H1 (cell line): ENCODE measurements around the gene ALS2CL. TPM values are rescaled to one million over a fixed set of nuclear protein-coding genes. Genes with fewer than 3 reads are reported as not detected.

Source experiments
- RFX5 ChIP-seq: IDR thresholded peaks from 2 replicates; pipeline ENCODE4 v1.6.1; 2011; ENCODE audit warnings: low read depth, low read length, improper control_type of control experiment, borderline replicate concordance
- polyA plus RNA-seq, 7 experiments: library from polyadenylated mRNA; depleted of rRNA in 3 of 7; stranded (reverse) in 5 of 7; unstranded in 2 of 7; fragments of >200 nt in 5 of 7; fragments of 200-250 nt in 2 of 7; gene quantifications; 1 replicate in 5 of 7; 2 replicates in 1 of 7; 4 replicates in 1 of 7; pipeline versions ENCODE4 v1.2.1 to v1.2.3, GENCODE V29; 2011 to 2013; ENCODE audit warnings: missing spikeins in 2 of 7, mixed read lengths in 2 of 7
- total RNA-seq: library from RNA; stranded (reverse); fragmentation: NEBNext Ultra II Directional; extraction: Animal tissue kit (Norgen Biotek cat#: 25700); gene quantifications from 2 replicates; pipeline ENCODE4 v1.2.1, GENCODE V29; 2021

Gene ALS2CL
- total and polyA plus RNA-seq, 2 of the 8 experiments (the other 6 are each of a cell fraction or from before 2014, with no cell fraction given): 4.8 to 5.4 TPM

DNA sequence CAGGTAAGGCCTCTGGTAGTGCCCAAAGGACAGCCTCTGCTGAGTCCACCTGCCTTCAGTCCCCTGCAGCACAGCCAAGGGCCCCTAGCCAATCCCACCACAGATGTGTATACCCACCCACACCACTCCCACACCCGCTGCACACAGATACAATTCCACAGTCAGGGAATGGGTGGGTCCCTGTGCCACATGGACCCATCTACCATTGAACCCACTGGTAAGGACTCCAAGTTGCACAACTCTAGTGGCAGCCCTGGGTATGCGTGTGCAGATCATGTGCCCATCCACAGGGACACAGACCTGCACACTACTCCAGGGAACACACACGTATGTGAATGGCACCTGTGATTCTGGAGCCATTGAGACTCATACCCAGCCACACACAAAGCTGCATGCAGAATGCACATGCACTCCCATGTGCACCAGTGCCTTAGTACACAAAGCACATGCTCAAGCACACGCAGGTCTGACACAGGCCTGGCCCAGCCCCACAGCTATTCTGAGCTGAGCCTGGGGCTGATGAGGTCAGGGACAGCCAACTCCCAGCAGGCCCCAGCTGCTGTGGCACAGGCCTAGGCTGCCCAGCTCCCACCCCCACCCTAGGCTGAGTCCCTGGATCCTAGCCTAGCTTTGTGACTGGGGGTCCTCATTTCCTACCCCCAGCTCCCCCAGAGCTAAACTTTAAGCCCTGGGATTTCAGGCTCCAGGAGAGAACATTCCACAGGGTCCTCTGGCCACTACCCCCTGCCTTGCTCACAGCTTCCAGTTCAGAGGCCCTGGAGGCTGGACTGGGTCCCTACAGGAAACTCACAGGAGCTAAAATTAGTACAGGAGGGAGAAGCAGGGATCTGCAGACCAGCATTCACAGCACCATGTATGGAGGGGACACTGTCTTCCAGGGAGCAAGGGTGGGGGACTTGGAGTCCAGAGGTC lies 2.7 kb upstream of the ALS2CL start (continued):
- TF ChIP-seq RFX5: no peak
- TF ChIP-seq, all 59 proteins: peak for 0
